OCI-LY7 (cell line): ENCODE data around the gene C4orf36. TPM values are rescaled to one million over a fixed set of nuclear protein-coding genes. Genes with fewer than 3 reads are reported as not detected.

Experiments used
- total RNA-seq, 2 experiments: library from RNA; depleted of rRNA in 1 of 2; stranded (reverse); fragments of >200 nt in 1 of 2; shearing (Covaris generic) in 1 of 2; gene quantifications; 2 replicates each; pipeline ENCODE4 v1.2.3, GENCODE V29; 2014 to 2022

C4orf36 gene
- total RNA-seq, 2 experiments from 2014 or later: 1.4 TPM; not detected in 1

Other genes starting within 250 kb of the C4orf36 start
- gene SLC10A6, start 43.0 kb downstream of the C4orf36 start, total RNA-seq (2014; rRNA removed; shearing (Covaris generic)): not detected in 2 replicates
- gene SLC10A6, start 43.0 kb downstream of the C4orf36 start, total RNA-seq (2022): not detected in 2 replicates
- gene AFF1, start 42.6 kb upstream of the C4orf36 start, total RNA-seq (2014; rRNA removed; shearing (Covaris generic)): 28.7 and 29.9 TPM in 2 replicates
- 69.7 and 81.4 TPM in 2 replicates for gene AFF1, start 42.6 kb upstream of the C4orf36 start, total RNA-seq (2022)